HEK293T (cell line): ENCODE measurements around the gene MAP3K10.
"Not testable (repeated sequence)": the region's sequence is repeated elsewhere in the genome, so short reads cannot be mapped to it uniquely, and the experiment has no call there.

Experiments
- ARNT ChIP-seq: fragments of 450-650 bp; IDR thresholded peaks from 2 replicates; pipeline ENCODE4 v1.6.1; 2017; ENCODE audit warnings: mild to moderate bottlenecking
- BHLHE40 ChIP-seq: fragments of 450-650 bp; IDR thresholded peaks from 2 replicates; pipeline ENCODE4 v1.6.1; 2016; ENCODE audit warnings: mild to moderate bottlenecking, moderate library complexity, borderline replicate concordance
- ELF4 ChIP-seq: fragments of 450-650 bp; IDR thresholded peaks from 2 replicates; pipeline ENCODE4 v1.6.1; 2017; ENCODE audit warnings: antibody characterized with exemption
- FOXA1 ChIP-seq: fragments of 450-650 bp; IDR thresholded peaks from 2 replicates; pipeline ENCODE4 v1.6.1; 2016; ENCODE audit warnings: mild to moderate bottlenecking
- FOXK2 ChIP-seq: fragments of 450-650 bp; IDR thresholded peaks from 2 replicates; pipeline ENCODE4 v1.6.1; 2016; ENCODE audit warnings: mild to moderate bottlenecking
- FOXM1 ChIP-seq: fragments of 450-650 bp; IDR thresholded peaks from 2 replicates; pipeline ENCODE4 v1.6.1; 2017; ENCODE audit warnings: mild to moderate bottlenecking, borderline replicate concordance
- HDGF ChIP-seq: fragments of 450-650 bp; IDR thresholded peaks from 2 replicates; pipeline ENCODE4 v1.6.1; 2017; ENCODE audit warnings: antibody characterized with exemption, borderline replicate concordance
- NFRKB ChIP-seq: fragments of 450-650 bp; IDR thresholded peaks from 2 replicates; pipeline ENCODE4 v1.6.1; 2016; ENCODE audit warnings: mild to moderate bottlenecking, moderate library complexity
- PKNOX1 ChIP-seq: fragments of 450-650 bp; IDR thresholded peaks from 2 replicates; pipeline ENCODE4 v1.6.1; 2016
- SP1 ChIP-seq: fragments of 450-650 bp; IDR thresholded peaks from 2 replicates; pipeline ENCODE4 v1.6.1; 2017
- SUZ12 ChIP-seq: fragments of 450-650 bp; IDR thresholded peaks from 2 replicates; pipeline ENCODE4 v1.6.1; 2016; ENCODE audit warnings: mild to moderate bottlenecking
- TARDBP ChIP-seq: fragments of 450-650 bp; IDR thresholded peaks from 2 replicates; pipeline ENCODE4 v1.6.1; 2016
- ZNF384 ChIP-seq: fragments of 450-650 bp; IDR thresholded peaks from 2 replicates; pipeline ENCODE4 v1.6.1; 2016

- not testable (repeated sequence) for TF ChIP-seq SP1, FOXA1, BHLHE40, ARNT, PKNOX1, FOXM1, NFRKB, ZNF384, TARDBP, ELF4, SUZ12, HDGF, FOXK2
Measured at GRCh38 chr19:40145749-40146029, 45.5 kb upstream of the MAP3K10 start.
